Right lobe of liver (tissue), 6 donors: Measurements from ENCODE around the gene OBSL1. TPM values are rescaled to one million over a fixed set of nuclear protein-coding genes. Genes with fewer than 3 reads are reported as not detected.

Experiments
- ATAC-seq, 4 donors: fragments of 200-7000 bp; cut with Tn5 transposase; one replicate each; pipeline ENCODE4 v1.9.1; 2020; ENCODE audit warnings: mild to moderate bottlenecking in 4 of 4, moderate library complexity in 4 of 4
- DNase-seq, 3 donors: peaks; one replicate each; pipeline ENCODE4 v3.0.0-alpha.2; 2020
- H3K27ac ChIP-seq, 3 donors: fragments of 200-600 bp; one replicate each; pipeline ENCODE4 v1.8.0; 2022
- H3K27me3 ChIP-seq, 2 donors: fragments of 200-600 bp; one replicate each; pipeline ENCODE4 v1.8.0; 2022
- H3K36me3 ChIP-seq, 4 donors: fragments of 200-600 bp; sonication (generic) in 1 of 4; one replicate each; pipeline versions ENCODE4 v1.5.1 to v1.8.0; 2017 to 2022; ENCODE audit warnings: control low read depth in 1 of 4
- H3K4me1 ChIP-seq, 4 donors: fragments of 200-600 bp; sonication (generic) in 1 of 4; one replicate each; pipeline versions ENCODE4 v1.5.1 to v1.8.0; 2017 to 2022; ENCODE audit warnings: control low read depth in 1 of 4
- H3K4me3 ChIP-seq, 3 donors: fragments of 200-600 bp; one replicate each; pipeline ENCODE4 v1.8.0; 2022
- H3K9me3 ChIP-seq, 4 donors: fragments of 200-600 bp; sonication (generic) in 1 of 4; one replicate each; pipeline versions ENCODE4 v1.5.1 to v1.8.0; 2017 to 2022; ENCODE audit warnings: control low read depth in 1 of 4
- CTCF ChIP-seq, 4 donors: fragments of 200-600 bp in 3 of 4; fragments of 450-650 bp in 1 of 4; IDR thresholded peaks; one replicate each; pipeline versions ENCODE4 v1.5.1 to v1.8.0; 2016 to 2022; ENCODE audit warnings: antibody characterized with exemption in 4 of 4, mild to moderate bottlenecking in 2 of 4
- POLR2A ChIP-seq: fragments of 450-650 bp; IDR thresholded peaks from one replicate; pipeline ENCODE4 v1.6.1; 2017; ENCODE audit warnings: antibody characterized with exemption, mild to moderate bottlenecking
- WGBS: methylation state at CpG from one replicate; pipeline ENCODE4 v1.1.6; 2018; ENCODE audit warnings: low coverage, low lambda C conversion rate; ENCODE audit not compliant: insufficient coverage; ENCODE audit errors: missing lambda C conversion rate; 5-methylcytosine and 5-hydroxymethylcytosine counted together
- intact Hi-C, 2 donors: fragments of 100-400 bp; cut with DNase I; formaldehyde crosslinking; loops; one replicate each; pipeline versions ENCODE4 v1.11.2 to v1.14.1; 2022
- total RNA-seq, 6 experiments: library from RNA; depleted of rRNA in 2 of 6; stranded (reverse); fragments of >200 nt in 2 of 6; fragmentation: NEBNext Ultra II Directional in 3 of 6; extraction: Animal tissue kit (Norgen Biotek cat#: 25700) in 3 of 6; gene quantifications; one replicate each; pipeline versions ENCODE4 v1.1.0 to v1.2.4, GENCODE V29; 2016 to 2023
- donor health status: DM: no; HTN: yes; CAD: no.
- donor health status: DM: no; HTN: no; CAD: no.
- donor health status: DM: no; HTN: no; CAD: no.
- donor health status: DM: no; HTN: yes; CAD: no.
- donor health status: DM: no; HTN: yes; CAD: no.

The OBSL1 gene
- total RNA-seq, 6 experiments from 2014 or later, result 27.0 to 42.5 (median 39.4) TPM

DNA sequence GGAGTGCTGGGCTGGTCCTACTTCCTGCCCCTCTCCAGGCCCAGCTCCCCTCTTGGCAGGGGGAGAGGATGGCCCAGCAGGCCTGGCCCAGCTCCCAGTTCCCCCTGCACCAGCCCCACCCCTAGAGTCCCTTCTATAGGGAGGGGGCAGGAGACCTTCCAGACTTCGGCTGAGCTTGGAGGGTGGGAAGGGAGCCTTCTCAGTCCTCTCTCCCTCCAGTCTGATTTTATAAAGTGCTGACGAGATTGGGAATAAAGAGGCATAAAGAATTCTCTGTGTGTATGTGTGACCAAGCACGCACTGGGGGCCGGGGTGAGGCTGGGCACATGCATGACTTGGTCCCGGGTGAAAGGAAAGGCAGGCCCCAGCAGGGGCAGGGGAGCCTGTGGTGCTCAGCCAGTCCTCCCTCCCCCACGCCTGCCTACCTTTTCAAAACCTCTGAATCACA, 32.8 kb downstream of the OBSL1 start:
- TF ChIP-seq POLR2A, result no peak
- no peak for TF ChIP-seq CTCF (IDR thresholded peaks at IDR 0.05)
- H3K36me3 ChIP-seq, result no peaks in the 10 kb centered on the region
- H3K4me1 ChIP-seq, result peaks cover 0 to 13% (median 5%) of the 10 kb centered on the region in 4 donors
- no peak overlapping the region for H3K27ac ChIP-seq
- 86% methylated on average over 1 of the region's 6 CpGs for WGBS
- H3K9me3 ChIP-seq, result no peaks in the 10 kb centered on the region
- ATAC-seq (no peak), DNase-seq (no peak)
- H3K27me3 ChIP-seq, result no peaks in the 10 kb centered on the region
- H3K4me3 ChIP-seq, result no peak overlapping the region
- intact Hi-C loops, result loop anchor here (5.0 to 10.0 kb wide), 2 partner anchors 64 to 109 kb away; no protein-coding TSS in a partner anchor

DNA sequence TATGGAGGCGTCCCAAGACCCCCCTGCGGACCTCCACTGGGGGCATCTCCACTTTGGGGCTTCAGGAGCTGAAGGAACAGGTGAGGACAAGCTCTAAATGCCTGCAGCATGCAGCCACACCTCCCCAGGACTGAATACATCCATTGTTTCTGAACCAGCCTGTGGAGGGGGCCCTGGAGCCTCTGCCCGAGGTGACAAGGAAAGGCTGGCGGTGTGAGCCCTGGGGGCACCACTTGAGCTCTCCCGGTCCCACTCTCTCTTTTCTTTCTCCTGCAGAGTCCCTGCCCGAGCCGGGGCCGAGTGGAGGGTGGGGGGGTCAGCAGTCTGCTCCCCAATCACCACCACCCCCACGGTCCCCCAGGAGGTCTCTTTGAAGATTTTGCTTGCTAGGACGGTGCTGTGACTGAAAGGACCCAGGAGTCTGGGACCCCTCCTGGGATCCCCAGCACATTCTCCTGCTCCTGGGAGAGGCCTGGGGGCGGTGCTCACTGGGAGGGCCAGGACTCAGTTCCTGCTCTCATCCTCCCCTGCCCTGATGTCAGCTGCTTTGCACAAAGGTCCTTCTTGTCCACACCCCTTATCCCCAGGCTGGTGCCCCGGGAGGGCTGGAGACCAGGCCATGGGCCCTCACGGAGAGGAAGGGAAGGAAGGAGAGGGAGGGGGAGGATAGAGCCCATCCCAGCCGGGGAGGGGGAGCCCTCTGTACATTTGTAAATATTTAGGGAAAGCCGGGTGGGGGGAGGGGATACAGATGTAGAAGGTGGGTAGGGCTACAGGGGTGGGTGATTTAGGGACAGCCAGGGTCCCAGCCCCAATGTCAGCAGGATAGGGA, 33.5 kb downstream of the OBSL1 start:
- no peak overlapping the region for H3K4me3 ChIP-seq
- no peak overlapping the region for H3K27ac ChIP-seq
- ATAC-seq (no peak), DNase-seq (no peak)
- intact Hi-C loops, result loop anchor here (5.0 to 10.0 kb wide), 2 partner anchors 63 to 109 kb away; no protein-coding TSS in a partner anchor
- no peaks in the 10 kb centered on the region for H3K9me3 ChIP-seq
- WGBS, result 49% methylated on average over 7 of the region's 15 CpGs
- H3K4me1 ChIP-seq, result peaks cover 0 to 13% (median 5%) of the 10 kb centered on the region in 4 donors
- H3K36me3 ChIP-seq, result no peaks in the 10 kb centered on the region
- TF ChIP-seq CTCF (IDR thresholded peaks at IDR 0.05), result no peak
- no peak for TF ChIP-seq POLR2A
- no peaks in the 10 kb centered on the region for H3K27me3 ChIP-seq

DNA sequence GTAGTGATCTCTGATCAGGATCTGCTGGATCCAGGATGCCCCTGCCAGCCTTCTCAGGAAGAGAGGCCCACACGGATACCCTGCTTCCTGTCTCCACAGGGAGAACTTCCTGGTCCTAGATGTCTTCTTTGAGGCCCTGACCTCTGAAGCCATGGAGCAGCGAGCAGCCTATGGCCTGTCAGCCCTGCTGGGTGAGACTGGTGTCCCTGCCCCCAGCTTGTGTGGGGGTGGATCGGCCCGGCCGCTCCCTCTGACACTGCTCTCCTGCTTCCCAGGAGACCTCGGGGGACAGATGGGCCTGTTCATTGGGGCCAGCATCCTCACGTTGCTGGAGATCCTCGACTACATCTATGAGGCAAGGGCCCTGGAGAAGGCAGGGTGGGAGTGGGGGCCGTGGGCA, 34.4 kb downstream of the OBSL1 start:
- Histone ChIP-seq H3K36me3 (no peaks in the 10 kb centered on the region), H3K4me1 (peaks cover 0 to 4% (median under 1%) of the 10 kb centered on the region in 4 donors), H3K27me3 (no peaks in the 10 kb centered on the region), H3K4me3 (no peak overlapping the region), H3K27ac (no peak overlapping the region), H3K9me3 (no peaks in the 10 kb centered on the region)
- TF ChIP-seq CTCF (IDR thresholded peaks at IDR 0.05) (no peak), POLR2A (no peak)
- ATAC-seq, result no peak
- 40% methylated on average over 1 of the region's 9 CpGs for WGBS
- intact Hi-C loops, result loop anchor here (5.0 to 10.0 kb wide), 2 partner anchors 62 to 110 kb away; no protein-coding TSS in a partner anchor
- no peak for DNase-seq

DNA sequence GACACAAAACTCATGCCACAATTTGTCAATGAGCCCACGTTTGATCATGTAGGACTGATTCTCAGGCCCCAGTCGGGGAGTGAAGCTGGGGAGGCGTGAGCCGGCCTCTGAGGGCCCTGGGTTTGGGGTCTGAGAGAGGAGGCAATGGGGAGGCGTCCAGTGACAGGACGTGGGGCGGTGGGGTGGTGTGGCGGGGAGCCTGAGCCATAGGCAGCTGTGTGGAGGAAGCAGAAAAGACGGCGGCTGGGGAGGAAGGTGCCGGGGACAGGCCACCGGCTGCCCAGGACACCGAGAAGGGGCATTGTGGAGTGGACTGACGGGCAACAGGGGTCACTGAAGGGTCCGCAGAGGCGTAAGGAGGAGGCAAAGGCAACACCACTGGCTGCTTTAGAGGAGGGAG, 34.9 kb downstream of the OBSL1 start:
- 44% methylated on average over 8 of the region's 16 CpGs for WGBS
- Histone ChIP-seq H3K4me3 (no peak overlapping the region), H3K27me3 (no peaks in the 10 kb centered on the region), H3K27ac (no peak overlapping the region), H3K4me1 (no peaks in the 10 kb centered on the region), H3K9me3 (no peaks in the 10 kb centered on the region), H3K36me3 (no peaks in the 10 kb centered on the region)
- intact Hi-C loops, result loop anchor here (5.0 to 10.0 kb wide), 2 partner anchors 62 to 111 kb away; no protein-coding TSS in a partner anchor
- TF ChIP-seq POLR2A, result no peak
- TF ChIP-seq CTCF (IDR thresholded peaks at IDR 0.05), result no peak
- no peak for ATAC-seq
- DNase-seq, result no peak
